ENCODE results near the gene SYTL1. TPM values are rescaled to one million over a fixed set of nuclear protein-coding genes. Genes with fewer than 3 reads are reported as not detected.
A peak's percentile ranks its signal among the peaks of the same experiment; 100 is the strongest.

Gene SYTL1
- total RNA-seq, 1 experiment from 2014 or later, result 44.0 TPM

DNA sequence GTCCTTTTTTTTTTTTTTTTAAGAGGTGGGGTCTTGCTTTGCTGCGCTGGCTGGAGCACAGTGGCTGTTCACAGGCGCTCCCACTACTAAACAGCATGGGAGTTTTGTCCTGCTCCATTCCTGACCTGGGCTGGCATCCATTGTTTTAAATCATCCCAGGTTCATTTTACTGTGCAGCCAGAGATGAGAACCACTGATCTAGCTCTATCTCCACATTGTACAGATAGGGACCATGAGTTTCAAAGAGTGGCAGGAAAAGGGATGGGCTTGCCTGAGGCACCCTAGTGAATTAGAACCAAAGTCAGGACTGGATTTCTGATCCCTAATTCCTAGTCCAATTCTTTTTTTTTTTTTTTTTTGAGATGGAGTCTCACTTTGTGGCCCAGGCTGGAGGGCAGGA, 27.1 kb upstream of the SYTL1 start:
- no peak for DNase-seq (ENCODE audit: low spot score)
- in situ Hi-C loops (cut with HindIII; ENCODE audit: low sequenced_read_pairs), result no loop called here

DNA sequence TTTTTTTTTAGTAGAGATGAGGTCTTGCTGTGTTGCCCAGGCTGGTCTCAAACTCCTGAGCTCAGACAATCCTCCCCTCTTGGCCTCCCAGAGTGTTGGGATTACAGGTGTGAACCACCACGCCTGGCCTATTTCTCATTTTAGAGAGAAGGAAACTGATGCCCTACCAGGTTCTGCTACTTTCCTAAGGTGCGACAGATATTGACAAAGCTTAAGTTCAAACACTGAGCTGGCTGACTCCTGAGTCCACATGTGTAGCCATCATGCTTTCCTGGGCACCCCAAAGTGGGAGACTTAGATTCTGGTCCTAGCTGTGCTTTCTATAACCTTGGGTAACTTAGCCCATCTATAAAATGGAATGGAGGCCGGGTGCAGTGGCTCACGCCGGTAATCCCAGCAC, 25.0 kb upstream of the SYTL1 start:
- in situ Hi-C loops (cut with HindIII; ENCODE audit: low sequenced_read_pairs), result no loop called here
- DNase-seq (ENCODE audit: low spot score), result no peak

DNA sequence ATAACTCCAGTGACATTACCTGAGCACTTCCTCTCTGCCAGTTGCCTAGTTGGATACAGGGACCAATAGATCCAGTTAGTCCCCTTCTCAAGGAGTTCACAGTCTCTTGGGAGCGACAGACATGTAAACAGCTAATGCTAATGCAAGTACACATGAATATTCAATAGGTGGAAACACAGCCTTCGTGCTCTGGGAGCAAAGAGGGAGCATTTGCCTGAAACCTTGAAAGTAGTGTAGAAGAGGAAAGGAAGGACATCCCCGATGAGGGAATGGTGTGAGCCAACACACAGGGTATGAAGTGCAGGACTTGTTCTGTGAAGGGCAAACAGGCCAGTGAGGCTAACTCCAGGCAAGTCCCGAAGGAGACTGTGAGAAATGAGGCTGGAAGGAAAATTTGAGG, 23.7 kb upstream of the SYTL1 start:
- in situ Hi-C loops (cut with HindIII; ENCODE audit: low sequenced_read_pairs), result no loop called here
- no peak for DNase-seq (ENCODE audit: low spot score)

DNA sequence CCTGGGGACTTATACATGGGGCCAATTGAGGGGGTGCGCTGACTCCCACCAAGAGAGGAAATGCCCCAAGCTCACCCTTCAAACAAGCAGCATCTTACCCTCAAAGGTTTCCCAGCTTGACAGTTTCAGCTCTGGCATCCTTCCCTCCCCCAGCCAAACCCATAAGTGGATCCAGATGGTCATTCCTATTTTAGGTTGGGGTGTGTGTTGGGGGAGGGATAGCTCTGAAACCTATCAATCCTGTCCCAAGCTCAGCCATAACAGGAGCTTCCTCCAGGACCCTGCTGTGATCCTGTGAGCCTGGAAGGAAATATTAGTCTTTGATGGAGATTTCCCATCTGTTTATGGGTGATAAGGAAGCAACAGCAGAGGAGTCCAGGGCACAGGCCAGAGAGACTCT, 23.2 kb upstream of the SYTL1 start:
- DNase-seq (ENCODE audit: low spot score), result peak; percentile 99

DNA sequence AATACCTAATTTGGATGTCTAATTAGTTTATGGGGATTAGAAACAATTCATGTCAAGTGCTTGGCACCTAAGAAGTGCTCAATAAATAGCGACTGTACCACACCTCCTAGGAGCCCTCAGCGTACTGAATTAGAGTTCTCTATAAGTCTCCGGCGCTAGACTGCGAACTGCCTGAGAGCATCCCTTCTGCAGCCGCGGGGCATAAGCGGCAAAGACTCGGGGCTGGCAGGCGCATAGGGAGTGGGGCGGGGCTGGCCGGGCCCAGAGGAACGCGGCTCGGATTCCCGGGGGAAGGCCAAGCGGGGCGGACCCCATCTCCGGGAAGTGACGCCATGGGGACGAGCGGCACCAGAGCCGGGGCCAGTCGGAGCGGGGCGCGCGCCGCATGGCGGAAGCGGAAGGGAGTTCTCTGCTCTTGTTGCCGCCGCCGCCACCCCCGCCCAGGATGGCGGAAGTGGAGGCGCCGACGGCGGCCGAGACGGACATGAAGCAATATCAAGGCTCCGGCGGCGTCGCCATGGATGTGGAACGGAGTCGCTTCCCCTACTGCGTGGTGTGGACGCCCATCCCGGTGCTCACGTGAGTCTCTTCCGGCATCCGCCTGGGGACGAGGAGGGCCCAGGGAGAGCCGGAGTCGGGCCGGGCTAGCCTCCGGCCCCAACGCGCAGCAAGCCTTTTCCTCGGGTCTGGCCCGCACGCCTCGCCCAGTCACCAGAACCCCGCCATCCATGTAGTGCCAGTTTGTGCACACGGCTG, 19.8 kb upstream of the SYTL1 start, which contains the start of gene TMEM222:
Gene TMEM222 (plus strand): TSS at position 351 of the 756 bp plus-strand sequence. CDS start 35 bp downstream, at position 386.
- in situ Hi-C loops (cut with HindIII; ENCODE audit: low sequenced_read_pairs), result no loop called here
- DNase-seq (ENCODE audit: low spot score), result peak; percentile 96

More for the DNA sequence above, 23.2 kb upstream of the SYTL1 start:
- in situ Hi-C loops (cut with HindIII; ENCODE audit: low sequenced_read_pairs), result no loop called here

DNA sequence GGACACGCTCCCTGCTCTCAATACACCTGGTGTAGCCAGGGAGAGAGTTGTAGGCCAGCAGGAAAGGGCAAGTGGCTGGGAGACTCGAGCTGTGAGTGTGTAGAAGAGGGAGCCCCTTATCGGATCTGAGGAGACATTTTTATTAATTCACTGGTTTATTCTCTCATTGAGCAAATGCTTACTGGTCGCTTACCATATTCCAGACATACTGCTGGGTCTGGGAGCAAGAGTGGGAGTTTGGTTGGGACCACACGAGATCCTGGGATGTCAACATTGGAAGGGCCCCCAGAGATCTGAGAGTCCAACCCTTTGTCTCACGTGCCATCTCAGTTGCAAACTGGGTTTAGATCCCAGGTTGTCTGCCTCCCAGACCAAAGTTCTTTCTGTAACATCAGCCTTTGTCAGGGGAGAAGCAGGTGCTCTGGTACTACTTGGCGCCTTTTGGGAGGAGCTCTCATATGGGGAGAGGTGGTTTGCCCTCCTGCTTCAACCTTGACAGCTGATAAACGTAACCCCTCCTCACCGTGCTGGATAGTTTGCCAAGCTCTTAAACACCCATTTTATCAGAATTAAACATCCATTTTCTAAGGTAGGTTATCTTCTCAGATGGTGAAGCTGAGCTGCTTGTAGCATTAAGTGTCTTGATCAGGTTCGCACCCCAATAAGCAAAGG, 19.1 kb upstream of the SYTL1 start:
- in situ Hi-C loops (cut with HindIII; ENCODE audit: low sequenced_read_pairs), result no loop called here
- no peak for DNase-seq (ENCODE audit: low spot score)

DNA sequence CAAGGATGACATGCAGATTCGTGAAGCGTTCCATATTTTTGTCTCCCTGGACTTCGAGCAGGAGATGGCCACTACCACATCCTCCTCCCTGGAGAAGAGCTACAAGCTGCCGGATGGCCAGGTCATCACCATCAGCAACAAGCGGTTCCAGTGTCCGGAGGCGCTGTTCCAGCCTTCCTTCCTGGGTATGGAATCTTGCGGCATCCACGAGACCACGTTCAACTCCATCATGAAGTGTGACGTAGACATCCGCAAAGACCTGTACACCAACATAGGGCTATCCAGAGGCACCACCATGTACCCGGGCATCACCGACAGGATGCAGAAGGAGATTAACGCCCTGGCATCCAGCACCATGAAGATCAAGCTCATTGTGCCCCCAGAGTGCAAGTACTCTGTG, 16.5 kb upstream of the SYTL1 start:
- no peak for DNase-seq (ENCODE audit: low spot score)
- in situ Hi-C loops (cut with HindIII; ENCODE audit: low sequenced_read_pairs), result no loop called here

DNA sequence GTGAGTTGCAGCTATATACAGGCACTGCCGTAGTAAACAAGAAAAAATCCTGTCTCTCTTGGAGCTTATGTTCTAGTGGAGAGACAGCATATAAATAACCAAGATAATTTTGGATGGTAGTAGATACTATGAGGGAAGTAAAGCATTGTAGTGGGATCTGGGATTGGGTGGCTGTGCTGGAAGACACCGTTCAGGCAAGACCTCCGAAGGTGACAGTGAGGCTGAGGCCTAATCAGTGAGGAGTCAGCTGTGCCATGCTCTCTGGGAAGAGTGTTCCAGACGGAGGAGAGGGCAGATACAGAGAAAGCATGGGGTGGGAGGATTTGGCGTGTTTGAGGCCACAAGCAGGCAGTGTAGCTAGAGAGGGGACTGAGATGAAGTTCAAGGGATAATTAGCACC, 13.9 kb upstream of the SYTL1 start:
- in situ Hi-C loops (cut with HindIII; ENCODE audit: low sequenced_read_pairs), result no loop called here
- DNase-seq (ENCODE audit: low spot score), result no peak

DNA sequence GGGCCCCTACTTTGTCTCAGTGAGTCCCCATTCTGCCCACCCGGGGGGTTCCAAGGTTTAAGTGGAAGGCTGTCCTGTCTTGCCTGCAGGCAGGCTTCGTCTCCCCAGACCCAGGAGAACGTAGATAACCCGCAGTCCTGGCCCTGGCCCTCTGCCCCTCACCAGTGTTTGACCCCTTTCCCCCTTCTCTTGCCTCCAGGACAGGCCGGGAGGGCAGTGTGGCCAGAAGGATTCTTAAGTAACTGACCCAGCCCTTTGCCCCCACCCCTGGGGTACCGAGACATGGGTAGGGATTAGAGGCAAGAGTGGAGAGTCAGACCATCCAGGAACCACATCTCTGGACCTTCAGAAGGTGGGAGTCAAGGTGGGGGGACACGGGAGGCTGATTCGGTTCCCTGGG, 11.0 kb upstream of the SYTL1 start:
- in situ Hi-C loops (cut with HindIII; ENCODE audit: low sequenced_read_pairs), result no loop called here

DNA sequence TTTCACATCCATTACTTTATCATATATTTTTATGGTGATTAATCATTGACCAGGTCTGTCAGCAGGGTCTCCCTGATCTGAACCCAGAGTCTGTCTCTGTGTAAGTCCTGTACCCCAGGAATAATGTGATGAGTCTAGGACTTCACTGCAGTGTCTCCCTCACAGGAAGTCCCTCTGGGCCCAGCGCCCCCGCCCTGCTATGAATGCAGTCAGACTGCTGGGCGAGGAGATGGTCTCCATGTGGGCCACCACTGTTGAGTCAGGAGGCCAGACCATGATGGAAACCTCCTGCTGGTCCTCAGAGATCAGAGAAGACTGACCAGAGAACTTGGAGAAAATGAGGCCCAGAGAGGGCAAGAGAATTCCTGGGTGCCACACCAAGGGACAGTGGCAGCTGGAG, 10.4 kb upstream of the SYTL1 start:
- no peak for DNase-seq (ENCODE audit: low spot score)
- in situ Hi-C loops (cut with HindIII; ENCODE audit: low sequenced_read_pairs), result no loop called here

More for the DNA sequence above, 11.0 kb upstream of the SYTL1 start:
- DNase-seq (ENCODE audit: low spot score), result no peak

DNA sequence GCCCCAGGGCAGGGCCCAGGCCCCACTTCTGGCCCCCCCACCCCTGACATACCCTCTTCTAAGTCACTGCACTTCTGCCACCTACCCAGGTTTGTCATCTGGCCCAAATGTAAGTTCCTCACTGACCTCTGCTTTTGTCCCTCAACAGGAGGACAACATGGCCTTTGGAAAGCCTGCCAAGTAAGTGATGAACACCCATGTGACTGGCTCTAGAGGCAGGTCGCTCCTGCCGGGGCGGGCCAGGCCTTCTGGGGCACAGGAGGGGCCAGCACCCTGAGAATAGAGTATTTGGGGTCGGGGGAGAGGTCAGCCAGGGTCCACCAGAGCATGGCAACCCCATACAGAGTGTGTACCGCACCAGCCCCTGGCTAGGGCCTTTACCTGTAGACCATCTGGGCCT, 9.9 kb upstream of the SYTL1 start:
- in situ Hi-C loops (cut with HindIII; ENCODE audit: low sequenced_read_pairs), result no loop called here
- DNase-seq (ENCODE audit: low spot score), result peak; percentile 50

DNA sequence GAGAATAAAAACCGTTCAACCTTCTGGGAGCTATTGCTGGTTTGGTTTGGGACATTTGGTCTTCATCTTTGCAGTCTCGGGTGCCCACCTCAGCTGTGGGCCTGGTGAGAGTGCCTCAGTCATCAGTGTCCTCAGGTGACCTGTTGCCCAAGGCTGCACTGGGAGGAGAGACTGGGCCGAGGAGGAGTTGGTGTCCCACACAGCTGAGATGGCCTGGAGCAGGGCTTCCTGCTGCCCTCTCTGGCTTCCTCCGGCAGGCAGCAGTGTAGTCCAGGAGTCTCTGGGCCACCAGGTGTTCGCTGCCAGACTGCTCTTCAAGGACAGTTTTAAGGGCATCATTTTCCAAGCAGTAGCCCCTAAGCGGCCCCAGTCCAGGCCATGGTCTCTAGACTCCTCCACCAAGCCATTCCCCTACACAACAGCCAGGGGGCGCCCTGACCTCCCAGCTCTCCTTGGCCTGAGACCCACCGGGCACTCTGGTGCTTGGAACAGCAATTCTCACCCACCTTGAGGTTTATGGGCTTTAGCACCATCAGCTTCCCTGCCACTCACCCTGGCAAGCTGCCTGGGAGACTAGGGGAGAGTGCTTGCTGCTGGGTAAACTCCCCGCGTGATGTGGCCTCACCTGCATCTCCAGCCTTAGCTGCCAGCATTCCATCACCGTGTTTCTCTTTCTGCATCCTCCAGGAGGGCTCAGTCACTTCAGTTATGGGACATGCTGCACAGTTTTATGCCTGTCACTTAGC, 9.1 kb upstream of the SYTL1 start:
- in situ Hi-C loops (cut with HindIII; ENCODE audit: low sequenced_read_pairs), result no loop called here
- peak; percentile 66 for DNase-seq (ENCODE audit: low spot score)

DNA sequence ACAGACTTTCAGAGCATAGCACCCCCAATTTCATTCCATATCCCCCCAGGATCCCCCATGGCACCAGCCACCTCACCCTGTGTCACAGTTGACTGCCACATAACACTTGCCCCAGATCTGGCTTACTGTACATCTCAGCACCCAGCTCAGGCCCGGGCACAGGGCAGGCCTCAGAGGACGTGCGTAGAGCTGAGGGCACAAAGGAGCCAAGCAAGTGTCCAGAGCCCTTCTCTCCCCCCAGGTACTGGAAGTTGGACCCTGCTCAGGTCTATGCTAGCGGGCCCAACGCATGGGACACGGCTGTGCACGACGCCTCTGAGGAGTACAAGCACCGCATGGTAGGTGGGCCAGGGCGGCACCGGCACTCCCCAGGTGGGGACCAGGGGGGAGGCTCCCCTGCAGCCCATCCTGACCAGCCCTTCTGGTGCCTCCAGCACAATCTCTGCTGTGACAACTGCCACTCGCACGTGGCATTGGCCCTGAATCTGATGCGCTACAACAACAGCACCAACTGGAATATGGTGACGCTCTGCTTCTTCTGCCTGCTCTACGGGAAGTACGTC, 8.0 kb upstream of the SYTL1 start:
- no peak for DNase-seq (ENCODE audit: low spot score)
- in situ Hi-C loops (cut with HindIII; ENCODE audit: low sequenced_read_pairs), result no loop called here

DNA sequence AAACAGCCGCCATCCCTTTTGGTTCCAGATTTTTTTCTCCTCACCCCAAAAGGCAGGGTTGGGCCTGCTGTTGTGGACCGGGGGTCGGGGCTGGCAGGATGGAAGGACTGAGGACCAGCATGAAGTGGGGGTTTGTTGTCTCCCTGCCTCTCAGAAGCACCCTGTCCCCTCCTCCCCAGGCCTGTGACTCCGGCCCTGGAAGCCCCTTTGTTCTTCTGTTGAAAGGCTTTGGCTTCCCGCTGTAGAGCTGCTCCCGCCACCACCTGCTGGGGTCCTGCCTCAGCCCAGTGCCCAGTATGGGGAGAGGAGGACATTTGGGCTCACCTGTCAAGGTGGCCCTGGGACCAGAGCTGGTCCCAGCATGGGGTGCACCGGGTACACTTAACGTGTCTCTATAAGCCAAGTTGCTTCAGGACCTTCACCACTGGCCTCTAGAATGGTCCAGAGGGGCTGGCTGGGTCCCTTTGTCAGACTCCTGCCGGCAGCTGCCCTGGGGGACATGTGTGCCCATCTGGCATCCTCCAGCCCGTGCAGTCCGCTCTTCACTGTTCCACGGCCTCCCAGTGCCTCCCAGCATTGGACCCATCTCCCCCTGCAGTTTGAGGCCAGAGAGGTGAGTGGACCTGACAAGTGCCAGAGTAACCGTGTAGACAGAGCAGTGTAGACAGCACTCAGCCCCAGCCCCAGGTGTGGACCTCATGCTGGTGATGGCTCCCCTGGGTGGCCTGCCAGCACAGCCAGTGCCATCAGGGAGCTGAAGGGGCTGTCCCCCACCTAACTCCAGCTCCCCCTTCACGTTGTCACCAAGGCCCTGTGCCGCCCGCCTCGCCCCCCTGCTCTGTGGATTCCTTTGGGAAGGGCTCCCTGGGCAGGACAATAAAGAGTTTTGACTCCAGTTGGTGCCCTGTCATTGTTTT, 6.1 kb upstream of the SYTL1 start:
- no peak for DNase-seq (ENCODE audit: low spot score)
- in situ Hi-C loops (cut with HindIII; ENCODE audit: low sequenced_read_pairs), result no loop called here

DNA sequence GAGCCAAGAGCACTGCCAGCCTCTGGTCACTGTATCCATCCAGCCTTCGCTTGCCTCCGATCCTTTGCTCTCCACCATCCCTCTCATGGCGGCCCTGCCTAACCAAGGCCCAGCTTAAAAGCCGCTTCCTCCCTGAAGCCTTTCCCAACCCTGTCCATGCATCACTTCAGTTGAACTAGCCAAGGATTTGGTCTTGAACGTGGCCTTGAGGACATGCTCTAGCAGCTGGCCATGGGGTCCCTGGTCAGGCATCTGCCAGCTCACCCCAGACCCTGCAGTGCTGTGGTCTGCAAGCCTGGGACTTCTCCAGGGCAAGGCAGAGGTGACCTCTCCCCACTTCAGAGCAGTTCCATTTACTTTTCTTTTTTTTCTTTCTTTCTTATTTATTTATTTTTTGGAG, 5.1 kb upstream of the SYTL1 start:
- in situ Hi-C loops (cut with HindIII; ENCODE audit: low sequenced_read_pairs), result no loop called here
- DNase-seq (ENCODE audit: low spot score), result no peak

DNA sequence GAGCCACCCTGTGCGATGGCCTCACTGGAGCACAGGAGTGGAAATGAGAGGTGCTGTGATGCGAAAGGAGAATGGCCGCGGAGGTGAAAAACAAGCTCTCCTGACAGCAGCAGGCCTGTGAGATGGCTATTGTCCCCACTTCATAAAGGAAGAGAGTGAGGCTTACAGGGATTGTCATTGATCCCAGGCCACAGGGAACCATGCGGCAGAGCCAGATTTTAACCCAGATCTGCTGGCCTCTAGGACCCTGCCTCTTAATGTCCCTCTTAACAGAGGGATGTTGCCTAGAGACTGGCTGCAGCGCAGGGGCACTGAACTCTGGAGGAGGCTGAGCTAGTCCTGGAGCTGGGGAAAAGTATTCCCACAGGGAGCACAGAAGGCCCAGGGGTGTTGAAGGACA, 3.1 kb upstream of the SYTL1 start:
- in situ Hi-C loops (cut with HindIII; ENCODE audit: low sequenced_read_pairs), result no loop called here
- DNase-seq (ENCODE audit: low spot score), result no peak

DNA sequence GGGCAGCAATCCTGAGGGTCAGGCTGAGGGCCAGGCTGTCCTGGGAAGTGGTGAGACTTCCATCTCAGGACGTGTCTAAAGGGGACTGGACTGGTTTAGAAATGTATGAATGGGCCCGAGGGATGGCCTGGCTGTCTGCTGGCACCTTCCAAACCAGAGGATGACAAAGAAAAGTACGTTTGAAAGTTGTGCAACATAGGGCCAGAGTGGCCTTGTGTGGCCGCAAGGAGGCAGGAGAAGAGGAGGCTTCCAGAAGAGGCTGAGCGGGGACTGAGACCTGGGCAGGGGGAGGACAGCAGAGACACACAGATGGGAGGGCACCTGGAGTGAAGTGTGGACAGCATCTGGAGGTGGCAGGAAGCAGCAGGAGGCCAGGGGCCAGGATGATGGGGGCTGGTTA, 2.6 kb upstream of the SYTL1 start:
- in situ Hi-C loops (cut with HindIII; ENCODE audit: low sequenced_read_pairs), result no loop called here
- no peak for DNase-seq (ENCODE audit: low spot score)

DNA sequence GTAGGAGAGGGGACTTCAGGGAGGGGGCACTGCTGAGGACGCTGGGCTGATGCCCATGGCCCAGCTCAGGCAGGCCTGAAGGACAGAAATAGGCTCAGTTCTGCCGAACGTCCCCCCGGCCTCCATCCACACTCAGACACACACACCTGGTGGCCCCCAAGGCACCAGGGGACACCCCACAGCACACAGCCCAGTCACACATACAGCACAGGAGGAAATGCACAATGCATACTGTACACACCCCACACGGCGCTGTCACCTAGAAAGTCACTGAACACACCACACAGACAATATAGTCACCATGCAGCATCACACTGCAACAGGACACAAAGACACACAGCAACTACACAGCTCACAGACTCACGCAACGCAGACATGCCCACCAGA, 562 bp downstream of the SYTL1 start:
- in situ Hi-C loops (cut with HindIII; ENCODE audit: low sequenced_read_pairs), result no loop called here
- DNase-seq (ENCODE audit: low spot score), result peak; percentile 48

All from G401 (cell line).